ENCODE data around the gene OXT. TPM values are rescaled to one million over a fixed set of nuclear protein-coding genes. Genes with fewer than 3 reads are reported as not detected.

The OXT gene
- total and polyA plus RNA-seq, 2 of the 8 experiments (the other 6 are each of a cell fraction or from before 2014, with no cell fraction given): not detected

GRCh38 chr20:3041854-3042409, 29.5 kb upstream of the OXT start:
- peak; percentile 32 for FAIRE-seq
- POLR2A ChIA-PET (ENCODE audit: partially characterized antibody): interaction anchor here (0.9 to 1.9 kb wide), 5 partner anchors 8 to 241 kb away, joined by 3 to 6 read pairs (median 4); partner anchors contain the start of genes CPXM1 and OXT

More at GRCh38 chr20:3041854-3042409, 29.5 kb upstream of the OXT start:
- Histone ChIP-seq H2BK12ac (ENCODE audit: low read depth, low read length) (0 out of 2 replicates have a peak overlapping the region, but pooled peaks have one; percentile 50), H2BK20ac (ENCODE audit: low read length) (no peak overlapping the region; the same call in 1 of the 2 replicates), H2BK15ac (ENCODE audit: low read length) (no peak overlapping the region), H3K23me2 (ENCODE audit: low read depth, low read length) (peaks cover 8% of the 10 kb centered on the region), H3K9ac (replicated peaks in 1 of 4; ENCODE audit: extremely low read depth in 1 of 4, low read depth in 3 of 4, low read length in 3 of 4) (peak overlapping the region in 1 of 4 experiments; percentile 39; a peak in 3 of 7 replicates), H3K14ac (ENCODE audit: insufficient read length) (no peak overlapping the region), H2BK5ac (ENCODE audit: low read depth, low read length) (peak overlapping the region; percentile 93; the same call in 1 of the 2 replicates), H3K23ac (ENCODE audit: insufficient read length) (peak overlapping the region; percentile 35), H3K79me1 (ENCODE audit: low read depth, low read length) (peaks cover 3% of the 10 kb centered on the region; the same call in 1 of the 2 replicates), H3K79me2 (ENCODE audit: control insufficient read depth in 1 of 2, insufficient read depth in 2 of 2, low read length in 2 of 2) (peaks cover 0 to 4% of the 10 kb centered on the region in 2 experiments; a peak in 1 of 4 replicates), H3K27ac (ENCODE audit: low read depth, low read length) (no peak overlapping the region), H3K4me3 (ENCODE audit: extremely low read depth in 1 of 4, insufficient read depth in 2 of 4, low read depth in 3 of 4, low read length in 4 of 4) (peak overlapping the region in 1 of 4 experiments; percentile 16; a peak in 1 of 8 replicates), H4K5ac (ENCODE audit: insufficient read length, low read depth, low read length) (peak overlapping the region; percentile 68), H2AFZ (ENCODE audit: low read length) (no peak overlapping the region), H2BK120ac (replicated peaks; ENCODE audit: low read depth, low read length) (no peak overlapping the region), H2AK5ac (ENCODE audit: low read depth, low read length) (no peak overlapping the region; the same call in 1 of the 2 replicates), H3K18ac (ENCODE audit: extremely low read depth, low read length) (peak overlapping the region; percentile 83), H3K4me2 (ENCODE audit: insufficient read depth in 1 of 2, low read depth in 2 of 2, low read length in 2 of 2) (peak overlapping the region; percentile 31 to 59), H3K56ac (replicated peaks; ENCODE audit: insufficient read length, low read depth, low read length) (no peak overlapping the region), H3K4ac (replicated peaks; ENCODE audit: insufficient read length, low read depth, low read length) (peak overlapping the region; percentile 63), H4K91ac (replicated peaks; ENCODE audit: insufficient read length, low read length) (peak overlapping the region; percentile 73), H3K9me3 (ENCODE audit: insufficient read depth in 2 of 2, low read depth in 1 of 2, low read length in 1 of 2) (no peaks in the 10 kb centered on the region), H3K36me3 (ENCODE audit: control insufficient read depth in 2 of 4, insufficient read depth in 4 of 4, low read length in 3 of 4) (peaks cover 11 to 25% (median 16%) of the 10 kb centered on the region in 4 experiments; a peak in 5 of 8 replicates), H4K20me1 (replicated peaks in 1 of 2; ENCODE audit: control insufficient read depth in 1 of 2, insufficient read depth in 2 of 2, low read length in 2 of 2) (peaks cover under 1 to 2% of the 10 kb centered on the region in 2 experiments), H3K4me1 (replicated peaks in 1 of 4; ENCODE audit: control insufficient read depth in 3 of 4, insufficient read depth in 4 of 4, low read length in 3 of 4) (peaks cover 2 to 12% (median 8%) of the 10 kb centered on the region in 4 experiments; a peak in 6 of 7 replicates), H3K27me3 (replicated peaks in 1 of 4; ENCODE audit: control insufficient read depth in 3 of 4, extremely low read depth in 1 of 4, insufficient read depth in 3 of 4, low read length in 3 of 4) (no peaks in the 10 kb centered on the region), H4K8ac (ENCODE audit: extremely low read depth, insufficient read depth, low read length) (no peak overlapping the region)
- TF ChIP-seq ATF3 (IDR thresholded peaks at IDR 0.05; ENCODE audit: insufficient read depth, low read depth, low read length) (no peak), CTCF (IDR thresholded peaks at IDR 0.05; ENCODE audit: control extremely low read depth in 1 of 3, insufficient read depth in 1 of 3, low read depth in 1 of 3, low read length in 3 of 3) (no peak), KDM5A (IDR thresholded peaks at IDR 0.05; ENCODE audit: low read length) (no peak), GTF2F1 (IDR thresholded peaks at IDR 0.05; ENCODE audit: borderline replicate concordance, low read depth, low read length) (no peak), EGR1 (IDR thresholded peaks at IDR 0.05; ENCODE audit: borderline replicate concordance, low read depth, low read length) (no peak), RBBP5 (IDR thresholded peaks at IDR 0.05; ENCODE audit: borderline replicate concordance, low read depth, low read length) (no peak), SP4 (IDR thresholded peaks at IDR 0.05; ENCODE audit: low read length) (no peak), MAFK (IDR thresholded peaks at IDR 0.05; ENCODE audit: low read depth, low read length) (no peak), HDAC6 (IDR thresholded peaks at IDR 0.05; ENCODE audit: low read depth, low read length) (no peak)
- CTCF ChIA-PET (ENCODE audit: partially characterized antibody): interaction anchor here (0.6 to 1.8 kb wide), 5 partner anchors 9 to 963 kb away, joined by 3 to 7 read pairs (median 3); no protein-coding TSS in a partner anchor
- no peak for DNase-seq (ENCODE audit: low read depth in 1 of 2, low spot score in 2 of 2)
- WGBS, 2 experiments (ENCODE audit: extremely low coverage in 1 of 2, insufficient coverage in 1 of 2, insufficient read length in 1 of 2, insufficient replicate concordance in 2 of 2, low coverage in 1 of 2, low lambda C conversion rate in 2 of 2, missing lambda C conversion rate in 1 of 2): 75% methylated on average over 9 of the region's 10 CpGs; no CpG with 5 or more reads in 1 of the 2 experiments

Measured in H1 (cell line).